ENCODE data around the gene SNAPC5. TPM values are rescaled to one million over a fixed set of nuclear protein-coding genes. Genes with fewer than 3 reads are reported as not detected.
A peak's percentile ranks its signal among the peaks of the same experiment; 100 is the strongest.
"Not testable (repeated sequence)": the region's sequence is repeated elsewhere in the genome, so short reads cannot be mapped to it uniquely, and the experiment has no call there.

SNAPC5 gene
- total RNA-seq (2014; rRNA removed; shearing (Covaris generic)) = 38.4 and 44.9 TPM in 2 replicates

GRCh38 chr15:66497502-66498455, at the start of gene SNAPC5:
Gene SNAPC5, minus strand, starts transcription at chr15:66497762. Its CDS starts 31 bp downstream, at chr15:66497731.
- peak; percentile 90 for DNase-seq (ENCODE audit: low read depth)

DNA sequence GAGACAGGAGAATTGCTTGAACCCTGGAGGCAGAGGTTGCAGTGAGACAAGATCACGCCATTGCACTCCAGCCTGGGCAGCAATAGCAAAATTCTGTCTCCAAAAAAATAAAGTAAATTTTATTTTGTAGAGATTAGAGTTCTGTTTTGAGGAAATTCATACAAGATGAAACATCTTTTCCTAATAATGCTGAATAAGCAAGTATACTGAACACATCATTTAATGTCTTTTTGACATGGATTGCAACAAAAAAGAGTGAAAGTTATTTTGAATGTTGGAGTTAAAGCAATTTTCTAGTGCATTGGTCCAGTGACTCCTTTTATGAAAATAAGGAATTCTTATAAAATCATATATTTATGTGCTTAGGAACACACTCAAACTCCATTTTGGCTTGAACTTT, 47.7 kb upstream of the SNAPC5 start:
- DNase-seq (ENCODE audit: low read depth) = no peak

DNA sequence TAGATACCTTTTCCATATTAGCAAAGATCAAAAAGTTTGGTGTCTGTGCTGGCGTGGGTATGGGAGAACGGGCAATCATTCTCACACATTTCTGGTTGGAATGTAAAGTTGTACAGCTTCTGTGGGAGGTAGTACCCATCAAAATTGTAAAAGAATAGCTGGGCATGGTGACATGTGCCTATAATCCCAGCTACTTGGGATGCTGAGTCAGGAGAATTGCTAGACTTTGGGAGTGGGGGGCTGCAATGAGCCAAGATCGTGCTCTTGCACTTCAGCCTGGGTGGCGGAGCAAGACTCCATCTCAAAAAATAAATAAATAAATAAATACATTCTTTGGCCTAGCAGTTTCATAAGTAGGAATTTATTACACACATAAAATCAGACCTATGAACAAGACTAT, 45.3 kb upstream of the SNAPC5 start:
- DNase-seq (ENCODE audit: low read depth) = no peak

GRCh38 chr15:66535056-66535455, 37.5 kb upstream of the SNAPC5 start:
- DNase-seq (ENCODE audit: low read depth) = no peak

GRCh38 chr15:66524838-66525237, 27.3 kb upstream of the SNAPC5 start:
- no peak for DNase-seq (ENCODE audit: low read depth)

GRCh38 chr15:66523926-66524325, 26.4 kb upstream of the SNAPC5 start:
- no peak for DNase-seq (ENCODE audit: low read depth)

DNA sequence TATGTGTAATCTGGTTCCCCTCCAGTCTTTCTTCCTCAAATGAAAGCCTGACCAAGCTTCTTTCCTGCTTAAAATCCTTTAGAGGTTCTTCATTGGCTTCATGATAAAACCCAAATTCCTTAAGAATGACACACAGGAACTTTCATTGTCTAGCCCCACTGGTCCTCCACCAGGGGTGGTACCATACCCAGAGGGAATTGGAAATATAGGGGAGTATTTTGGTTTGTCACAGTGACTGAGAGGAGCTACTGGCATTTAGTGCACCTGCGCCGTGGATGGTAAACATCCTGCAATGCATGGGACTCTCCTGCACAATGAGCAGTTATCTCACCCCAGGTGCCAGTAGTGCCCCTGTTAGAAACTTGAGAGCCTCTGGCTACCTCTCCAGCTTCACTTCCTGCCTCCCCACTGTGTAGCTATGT, 18.4 kb upstream of the SNAPC5 start:
- DNase-seq (ENCODE audit: low read depth) = peak; percentile 60

DNA sequence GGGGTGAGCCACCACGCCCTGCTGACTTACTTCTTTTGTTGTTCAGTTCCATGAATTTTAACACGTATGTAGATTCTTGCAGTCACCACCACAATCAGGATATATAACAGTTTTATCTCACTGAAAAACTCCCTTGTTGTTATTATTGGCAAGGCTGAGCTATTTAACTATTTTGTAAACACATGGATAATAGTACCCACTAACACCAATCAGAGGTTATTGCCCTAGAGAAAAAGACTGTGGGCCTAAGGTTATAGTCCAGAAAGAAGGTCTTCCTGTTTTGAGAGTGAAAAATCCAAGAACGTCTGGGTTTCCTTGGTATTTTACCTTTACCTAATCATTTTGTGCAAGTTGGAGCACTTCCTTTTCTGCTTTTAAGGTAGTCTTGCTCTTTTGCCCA, 17.0 kb upstream of the SNAPC5 start:
- DNase-seq (ENCODE audit: low read depth) = no peak

GRCh38 chr15:66508293-66508883, 10.8 kb upstream of the SNAPC5 start:
- DNase-seq (ENCODE audit: low read depth) = no peak

DNA sequence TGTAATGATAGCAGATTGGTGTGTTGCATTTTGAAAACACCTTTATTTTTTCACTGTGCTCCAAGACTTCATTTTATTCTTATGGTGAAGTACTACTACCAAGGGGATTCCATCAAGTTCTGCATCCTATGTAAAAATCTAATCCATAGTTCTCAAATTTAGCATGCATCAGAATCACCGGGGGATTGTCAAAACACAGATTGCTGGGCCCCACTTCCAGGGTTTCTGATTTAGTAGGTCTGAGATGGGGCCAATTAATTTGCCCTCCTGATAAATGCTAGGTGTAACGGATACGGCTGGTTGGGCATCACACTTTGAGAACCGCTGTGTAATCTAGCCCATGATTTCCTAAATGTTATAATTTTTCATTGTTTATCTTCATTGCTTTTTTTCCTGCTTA, 8.3 kb upstream of the SNAPC5 start:
- DNase-seq (ENCODE audit: low read depth) = no peak

DNA sequence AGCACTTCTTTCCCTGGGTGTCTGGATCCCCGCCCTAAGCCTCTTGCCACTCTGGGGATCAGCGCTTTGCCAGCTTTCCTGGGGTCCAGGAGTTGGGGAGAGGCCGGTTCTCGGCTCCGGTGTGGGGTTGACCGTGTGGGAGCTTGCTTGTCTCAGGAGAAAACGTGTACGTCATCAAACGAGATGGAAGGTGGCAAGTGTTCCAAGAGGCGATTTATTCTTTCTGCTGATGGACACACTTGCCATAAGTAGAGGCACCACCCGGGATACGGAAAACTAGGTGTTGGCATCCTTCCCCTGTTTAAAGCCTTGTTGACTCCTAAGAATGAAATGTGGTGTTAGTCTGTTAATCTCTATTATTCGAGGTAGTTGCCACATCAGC, 7.9 kb upstream of the SNAPC5 start:
- no peak for DNase-seq (ENCODE audit: low read depth)

DNA sequence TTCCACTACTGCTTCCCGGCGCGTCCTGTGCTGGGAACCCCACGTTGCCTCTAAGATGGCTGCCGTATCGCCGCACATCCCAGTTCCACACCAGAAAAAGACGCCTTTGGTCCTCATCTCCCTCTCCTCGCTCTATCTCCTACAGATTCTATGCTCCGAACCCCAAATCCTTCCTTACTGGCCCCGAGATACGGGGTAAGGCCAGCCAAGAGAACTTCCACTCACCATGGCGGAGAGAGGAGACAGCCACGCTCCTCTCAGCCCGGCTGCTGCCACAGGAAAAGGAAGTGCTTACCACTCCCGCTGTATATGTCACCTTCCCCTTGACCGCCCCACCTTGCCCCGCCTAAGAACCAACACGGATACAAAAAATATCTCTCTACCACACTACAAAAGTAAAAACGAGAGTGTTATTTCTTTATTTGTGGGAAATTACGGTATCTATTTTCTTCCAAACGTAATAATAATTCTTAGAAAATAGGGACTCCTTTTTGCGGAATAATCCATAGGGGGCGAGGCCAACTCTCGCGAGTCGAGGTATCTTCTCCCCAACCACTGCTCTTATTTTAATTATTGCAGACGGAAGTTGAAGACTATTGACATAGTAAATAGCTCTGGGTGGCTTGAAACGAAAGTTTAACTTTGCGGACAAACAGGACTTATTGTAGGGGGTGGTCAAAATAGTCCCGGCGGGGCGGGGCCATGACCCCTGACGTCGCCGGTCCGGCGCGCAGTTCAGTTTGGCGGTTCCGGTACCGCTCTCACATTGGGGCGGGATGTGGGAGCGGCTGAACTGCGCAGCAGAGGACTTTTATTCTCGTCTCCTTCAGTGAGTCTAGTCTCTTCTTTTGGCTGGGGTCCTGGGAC, 7.2 kb upstream of the SNAPC5 start, which contains the start of the genes RPL4 and ZWILCH:
Gene RPL4 (minus strand): TSS at position 293 of the 867 bp plus-strand sequence. CDS start 65 bp downstream, at position 228.
Gene ZWILCH (plus strand): TSS at position 764 of the 867 bp plus-strand sequence. CDS start 13 bp downstream, at position 777.
- peak; percentile 84 for DNase-seq (ENCODE audit: low read depth)

- DNase-seq (ENCODE audit: low read depth) = no peak
Measured at GRCh38 chr15:66503780-66504562, 6.4 kb upstream of the SNAPC5 start.

DNA sequence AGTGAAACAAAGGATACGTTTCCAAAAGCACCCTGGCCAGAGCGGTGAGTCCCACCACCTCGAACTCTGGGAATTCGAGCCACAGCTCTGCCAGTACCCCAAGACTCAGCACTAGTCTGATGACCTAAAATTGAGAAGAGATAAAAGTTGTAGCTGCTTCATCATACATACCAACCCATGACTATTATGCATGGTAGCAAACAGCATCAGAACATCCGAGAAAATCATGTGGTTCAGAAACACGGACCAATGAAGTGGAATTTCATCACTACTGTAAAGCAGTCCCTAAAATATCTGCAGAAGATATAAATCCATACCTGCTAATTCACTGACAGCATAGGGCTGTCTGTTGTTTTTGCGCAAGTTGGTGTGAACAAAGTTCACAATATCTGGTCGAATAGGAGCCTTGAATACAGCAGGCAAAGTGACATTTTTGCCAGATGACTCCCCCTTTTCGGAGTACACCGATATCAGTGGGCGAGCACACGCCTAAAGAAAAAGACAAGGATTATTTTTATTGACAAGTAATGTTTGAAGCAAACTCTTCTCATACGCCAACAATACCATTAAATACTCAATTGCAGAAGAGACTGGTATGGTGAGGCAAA, 5.6 kb upstream of the SNAPC5 start:
- not testable (repeated sequence) for DNase-seq (ENCODE audit: low read depth)

GRCh38 chr15:66502491-66502890, 4.9 kb upstream of the SNAPC5 start:
- no peak for DNase-seq (ENCODE audit: low read depth)

DNA sequence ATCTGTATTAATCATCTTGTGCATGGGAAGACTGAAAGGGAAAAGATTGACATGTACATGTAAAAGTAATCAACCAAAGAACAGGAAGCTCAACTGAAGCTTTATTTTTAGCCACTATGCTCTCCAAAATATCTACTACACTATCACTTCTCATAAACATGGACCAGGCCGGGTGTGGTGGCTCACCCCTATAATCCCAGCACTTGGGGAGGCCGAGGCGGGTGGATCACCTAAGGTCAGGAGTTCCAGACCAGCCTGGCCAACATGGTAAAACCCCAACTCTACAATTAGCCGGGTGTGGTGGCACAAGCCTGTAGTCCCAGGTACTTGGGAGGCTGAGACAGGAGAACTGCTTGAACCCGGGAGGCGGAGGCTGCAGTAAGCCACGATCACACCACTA, 2.8 kb upstream of the SNAPC5 start:
- DNase-seq (ENCODE audit: low read depth) = not testable (repeated sequence)

- peak; percentile 43 for DNase-seq (ENCODE audit: low read depth)
Measured at GRCh38 chr15:66498501-66499386, 1.2 kb upstream of the SNAPC5 start.

GRCh38 chr15:66496951-66497501, 536 bp downstream of the SNAPC5 start:
- DNase-seq (ENCODE audit: low read depth) = no peak

GRCh38 chr15:66494262-66494661, 3.3 kb downstream of the SNAPC5 start:
- no peak for DNase-seq (ENCODE audit: low read depth)
